Neural cell (in vitro differentiated cells): Measurements from ENCODE around the gene ARHGDIG. TPM values are rescaled to one million over a fixed set of nuclear protein-coding genes. Genes with fewer than 3 reads are reported as not detected.

Experiments used
- H2AFZ ChIP-seq: fragments of 200-600, 300-800 bp; sonication (generic), shearing (Covaris generic); 2 replicates; pipeline ENCODE4 v1.6.0; 2014; ENCODE audit warnings: low read depth, mild to moderate bottlenecking, antibody characterized with exemption, low read length, moderate library complexity
- H3F3A ChIP-seq: fragments of 200-600 bp; shearing (Covaris generic); 2 replicates; pipeline ENCODE4 v1.6.1; 2016; ENCODE audit warnings: mild to moderate bottlenecking, moderate library complexity, mixed read lengths, antibody characterized with exemption, low read length; ENCODE audit not compliant: insufficient read depth, poor library complexity, severe bottlenecking
- H3K27ac ChIP-seq: fragments of 200-600, 300-800 bp; sonication (generic), shearing (Covaris generic); 2 replicates; pipeline ENCODE4 v1.5.1; 2014; ENCODE audit warnings: mild to moderate bottlenecking, low read length, moderate library complexity
- H3K27me3 ChIP-seq: fragments of 300-800, 200-600 bp; sonication (generic), shearing (Covaris generic); 2 replicates; pipeline ENCODE4 v1.6.0; 2014; ENCODE audit warnings: mild to moderate bottlenecking, low read depth, low read length, moderate library complexity; ENCODE audit not compliant: insufficient read depth
- H3K36me3 ChIP-seq: fragments of 300-800, 200-600 bp; sonication (generic), shearing (Covaris generic); 2 replicates; pipeline ENCODE4 v1.5.1; 2014; ENCODE audit warnings: mild to moderate bottlenecking, antibody characterized with exemption, low read length, moderate library complexity; ENCODE audit not compliant: insufficient read depth
- H3K4me2 ChIP-seq: fragments of 300-800, 200-600 bp; sonication (generic), shearing (Covaris generic); 2 replicates; pipeline ENCODE4 v1.6.0; 2014; ENCODE audit warnings: mild to moderate bottlenecking, low read length
- H3K4me3 ChIP-seq: fragments of 300-800, 200-600 bp; sonication (generic), shearing (Covaris generic); 2 replicates; pipeline ENCODE4 v1.5.1; 2014; ENCODE audit warnings: mild to moderate bottlenecking, low read length, moderate library complexity
- H3K79me2 ChIP-seq: fragments of 200-600 bp; shearing (Covaris generic); replicated peaks from 2 replicates; pipeline ENCODE4 v1.6.0; 2014; ENCODE audit warnings: mild to moderate bottlenecking, low read length, moderate library complexity; ENCODE audit not compliant: insufficient read depth
- H3K9ac ChIP-seq: fragments of 300-800, 200-600 bp; sonication (generic), shearing (Covaris generic); 2 replicates; pipeline ENCODE4 v1.6.1; 2016; ENCODE audit warnings: mild to moderate bottlenecking, low read length, mixed read lengths
- H3K9me2 ChIP-seq: fragments of 200-600 bp; shearing (Covaris generic); 2 replicates; pipeline ENCODE4 v1.6.1; 2016; ENCODE audit warnings: mild to moderate bottlenecking, low read length, mixed read lengths; ENCODE audit not compliant: insufficient read depth
- H3K9me3 ChIP-seq: fragments of 200-600, 300-800 bp; sonication (generic), shearing (Covaris generic); 2 replicates; pipeline ENCODE4 v1.6.1; 2016; ENCODE audit warnings: mild to moderate bottlenecking, mixed run types, low read length, moderate library complexity, mixed read lengths
- H4K20me1 ChIP-seq: fragments of 200-600 bp; shearing (Covaris generic); 2 replicates; pipeline ENCODE4 v1.6.1; 2016; ENCODE audit warnings: mild to moderate bottlenecking, mixed run types; ENCODE audit not compliant: insufficient read depth
- EP300 ChIP-seq: fragments of 450-650 bp; conservative IDR thresholded peaks from 2 replicates; pipeline ENCODE4 v1.6.1; 2014; ENCODE audit warnings: antibody characterized with exemption, mild to moderate bottlenecking, moderate library complexity; ENCODE audit not compliant: poor library complexity, severe bottlenecking
- EZH2 ChIP-seq: fragments of 200-600, 300-800 bp; shearing (Covaris generic), sonication (generic); IDR thresholded peaks from 2 replicates; pipeline ENCODE4 v1.6.1; 2014; ENCODE audit warnings: antibody characterized with exemption, low read length, borderline replicate concordance, mild to moderate bottlenecking; ENCODE audit not compliant: insufficient read depth, poor library complexity, severe bottlenecking
- MXI1 ChIP-seq: fragments of 450-650 bp; conservative IDR thresholded peaks from 2 replicates; pipeline ENCODE4 v1.6.1; 2014; ENCODE audit warnings: antibody characterized with exemption, mild to moderate bottlenecking; ENCODE audit not compliant: poor library complexity, severe bottlenecking
- POLR2AphosphoS5 ChIP-seq: IDR thresholded peaks from 2 replicates; pipeline ENCODE4 v1.6.1; 2012
- RAD21 ChIP-seq: fragments of 450-650 bp; conservative IDR thresholded peaks from 2 replicates; pipeline ENCODE4 v1.6.1; 2014; ENCODE audit warnings: antibody characterized with exemption, mild to moderate bottlenecking, moderate library complexity
- SMC3 ChIP-seq: fragments of 450-650 bp; conservative IDR thresholded peaks from 2 replicates; pipeline ENCODE4 v1.6.1; 2014; ENCODE audit warnings: antibody characterized with exemption, mild to moderate bottlenecking, moderate library complexity; ENCODE audit not compliant: poor library complexity
- TAF1 ChIP-seq: IDR thresholded peaks from 2 replicates; pipeline ENCODE4 v1.6.1; 2012; ENCODE audit warnings: low read depth
- polyA plus RNA-seq: library from polyadenylated mRNA; depleted of rRNA; stranded (reverse); fragments of >200 nt; gene quantifications from 2 replicates; pipeline ENCODE4 v1.2.3, GENCODE V29; 2014
- TF ChIP-seq, protein P1 (sequence below): fragments of 450-650 bp; IDR thresholded peaks from 2 replicates; pipeline ENCODE4 v1.5.1; 2014; ENCODE audit warnings: antibody characterized with exemption, mild to moderate bottlenecking, moderate library complexity; ENCODE audit not compliant: poor library complexity, severe bottlenecking
- TF ChIP-seq, protein P2 (sequence below): IDR thresholded peaks from 2 replicates; pipeline ENCODE4 v1.6.1; 2012; ENCODE audit warnings: borderline replicate concordance

ARHGDIG gene
- polyA plus RNA-seq, 1 donor from 2014 or later: 176 TPM

DNA sequence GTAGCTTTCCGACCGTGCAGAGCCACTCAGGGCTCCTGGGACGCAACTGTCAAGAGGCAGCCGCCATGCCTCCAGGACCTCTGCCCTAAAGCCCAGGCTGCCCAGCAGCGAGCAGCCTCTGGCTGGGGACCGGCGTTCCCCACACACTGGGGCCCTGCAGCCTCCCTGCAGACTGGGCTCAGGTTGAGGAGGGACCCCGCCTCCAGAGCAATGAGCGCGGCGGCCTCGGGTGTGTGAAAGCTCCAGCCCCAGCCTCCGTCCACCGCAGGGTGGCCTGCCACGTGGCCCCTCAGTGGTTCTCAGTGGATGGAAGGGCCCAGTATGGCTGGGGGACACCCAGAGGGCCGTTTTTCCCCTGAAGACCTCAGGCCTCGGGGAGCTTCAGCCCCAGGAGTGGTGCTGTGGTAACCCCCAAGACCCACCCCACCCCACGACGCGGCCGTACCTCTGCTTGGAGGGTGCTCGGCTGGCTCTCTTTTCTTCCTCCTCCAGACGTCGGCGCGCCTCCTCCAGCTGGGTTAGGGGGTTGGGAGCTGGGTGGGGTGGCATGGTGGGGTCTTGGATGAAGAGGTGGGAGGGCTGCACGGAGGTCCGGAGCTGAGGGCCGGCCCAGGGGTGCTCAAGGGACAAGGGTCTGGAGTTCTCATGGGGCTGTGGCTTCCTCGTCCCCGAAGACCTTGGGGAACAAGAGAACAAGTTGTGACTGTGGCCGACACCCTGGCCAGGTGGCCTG lies 12.8 kb downstream of the ARHGDIG start:
- Histone ChIP-seq H3K9me2 (no peaks in the 10 kb centered on the region), H4K20me1 (no peaks in the 10 kb centered on the region), H3K27me3 (no peaks in the 10 kb centered on the region), H3K27ac (no peak overlapping the region), H3K9ac (no peak overlapping the region), H3F3A (no peaks in the 10 kb centered on the region), H3K79me2 (no peaks in the 10 kb centered on the region), H3K36me3 (no peaks in the 10 kb centered on the region), H3K4me2 (no peak overlapping the region), H3K4me3 (no peak overlapping the region), H2AFZ (no peak overlapping the region), H3K9me3 (no peaks in the 10 kb centered on the region)
- no peak for TF ChIP-seq SMC3
- TF ChIP-seq RAD21: no peak
- TF ChIP-seq, protein P1, sequence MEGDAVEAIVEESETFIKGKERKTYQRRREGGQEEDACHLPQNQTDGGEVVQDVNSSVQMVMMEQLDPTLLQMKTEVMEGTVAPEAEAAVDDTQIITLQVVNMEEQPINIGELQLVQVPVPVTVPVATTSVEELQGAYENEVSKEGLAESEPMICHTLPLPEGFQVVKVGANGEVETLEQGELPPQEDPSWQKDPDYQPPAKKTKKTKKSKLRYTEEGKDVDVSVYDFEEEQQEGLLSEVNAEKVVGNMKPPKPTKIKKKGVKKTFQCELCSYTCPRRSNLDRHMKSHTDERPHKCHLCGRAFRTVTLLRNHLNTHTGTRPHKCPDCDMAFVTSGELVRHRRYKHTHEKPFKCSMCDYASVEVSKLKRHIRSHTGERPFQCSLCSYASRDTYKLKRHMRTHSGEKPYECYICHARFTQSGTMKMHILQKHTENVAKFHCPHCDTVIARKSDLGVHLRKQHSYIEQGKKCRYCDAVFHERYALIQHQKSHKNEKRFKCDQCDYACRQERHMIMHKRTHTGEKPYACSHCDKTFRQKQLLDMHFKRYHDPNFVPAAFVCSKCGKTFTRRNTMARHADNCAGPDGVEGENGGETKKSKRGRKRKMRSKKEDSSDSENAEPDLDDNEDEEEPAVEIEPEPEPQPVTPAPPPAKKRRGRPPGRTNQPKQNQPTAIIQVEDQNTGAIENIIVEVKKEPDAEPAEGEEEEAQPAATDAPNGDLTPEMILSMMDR: no peak
- no peak for TF ChIP-seq MXI1

DNA sequence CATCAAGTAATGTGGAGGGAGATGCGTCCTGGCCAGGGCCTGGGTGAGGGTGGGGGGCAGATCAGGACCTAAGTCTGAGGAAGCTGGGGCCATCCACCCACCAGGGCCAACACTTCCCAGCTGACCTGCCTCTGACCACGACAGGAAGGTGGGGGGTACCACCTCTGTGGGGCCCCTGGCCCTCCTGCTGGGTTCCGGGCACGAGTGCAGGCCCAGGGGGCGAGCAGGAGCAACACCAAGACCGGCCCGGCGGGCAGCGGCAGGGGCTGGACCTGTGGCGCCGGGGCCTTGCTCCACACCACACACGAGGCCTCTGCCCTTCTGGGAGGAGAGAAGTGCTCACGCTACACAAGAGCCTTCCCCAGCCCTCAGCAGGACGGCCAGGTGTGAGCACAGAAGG lies 15.9 kb downstream of the ARHGDIG start:
- no peak overlapping the region for H3K4me2 ChIP-seq
- no peak overlapping the region for H3K27ac ChIP-seq
- H3K9me2 ChIP-seq: no peaks in the 10 kb centered on the region
- no peak overlapping the region for H3K9ac ChIP-seq
- no peak overlapping the region for H2AFZ ChIP-seq
- no peaks in the 10 kb centered on the region for H4K20me1 ChIP-seq
- TF ChIP-seq, protein P1: no peak
- TF ChIP-seq SMC3 (no peak), POLR2AphosphoS5 (no peak), MXI1 (no peak), TAF1 (no peak), RAD21 (no peak), EP300 (no peak), EZH2 (no peak)
- TF ChIP-seq, protein P2, sequence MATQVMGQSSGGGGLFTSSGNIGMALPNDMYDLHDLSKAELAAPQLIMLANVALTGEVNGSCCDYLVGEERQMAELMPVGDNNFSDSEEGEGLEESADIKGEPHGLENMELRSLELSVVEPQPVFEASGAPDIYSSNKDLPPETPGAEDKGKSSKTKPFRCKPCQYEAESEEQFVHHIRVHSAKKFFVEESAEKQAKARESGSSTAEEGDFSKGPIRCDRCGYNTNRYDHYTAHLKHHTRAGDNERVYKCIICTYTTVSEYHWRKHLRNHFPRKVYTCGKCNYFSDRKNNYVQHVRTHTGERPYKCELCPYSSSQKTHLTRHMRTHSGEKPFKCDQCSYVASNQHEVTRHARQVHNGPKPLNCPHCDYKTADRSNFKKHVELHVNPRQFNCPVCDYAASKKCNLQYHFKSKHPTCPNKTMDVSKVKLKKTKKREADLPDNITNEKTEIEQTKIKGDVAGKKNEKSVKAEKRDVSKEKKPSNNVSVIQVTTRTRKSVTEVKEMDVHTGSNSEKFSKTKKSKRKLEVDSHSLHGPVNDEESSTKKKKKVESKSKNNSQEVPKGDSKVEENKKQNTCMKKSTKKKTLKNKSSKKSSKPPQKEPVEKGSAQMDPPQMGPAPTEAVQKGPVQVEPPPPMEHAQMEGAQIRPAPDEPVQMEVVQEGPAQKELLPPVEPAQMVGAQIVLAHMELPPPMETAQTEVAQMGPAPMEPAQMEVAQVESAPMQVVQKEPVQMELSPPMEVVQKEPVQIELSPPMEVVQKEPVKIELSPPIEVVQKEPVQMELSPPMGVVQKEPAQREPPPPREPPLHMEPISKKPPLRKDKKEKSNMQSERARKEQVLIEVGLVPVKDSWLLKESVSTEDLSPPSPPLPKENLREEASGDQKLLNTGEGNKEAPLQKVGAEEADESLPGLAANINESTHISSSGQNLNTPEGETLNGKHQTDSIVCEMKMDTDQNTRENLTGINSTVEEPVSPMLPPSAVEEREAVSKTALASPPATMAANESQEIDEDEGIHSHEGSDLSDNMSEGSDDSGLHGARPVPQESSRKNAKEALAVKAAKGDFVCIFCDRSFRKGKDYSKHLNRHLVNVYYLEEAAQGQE: no peak
- no peaks in the 10 kb centered on the region for H3F3A ChIP-seq
- H3K36me3 ChIP-seq: no peaks in the 10 kb centered on the region
- no peaks in the 10 kb centered on the region for H3K27me3 ChIP-seq
- H3K9me3 ChIP-seq: no peaks in the 10 kb centered on the region
- H3K4me3 ChIP-seq: no peak overlapping the region
- H3K79me2 ChIP-seq: no peaks in the 10 kb centered on the region
